ENCODE measurements around the gene F7.

- no peak for TF ChIP-seq POLR2A (IDR thresholded peaks at IDR 0.05)
- no peak for TF ChIP-seq CTCF (IDR thresholded peaks at IDR 0.05)
Measured at GRCh38 chr13:113096052-113096744, 9.4 kb upstream of the F7 start.

Measured in body of pancreas (tissue), 4 donors.